Measurements from ENCODE around the gene DCUN1D3.
"Not testable (repeated sequence)": the region's sequence is repeated elsewhere in the genome, so short reads cannot be mapped to it uniquely, and the experiment has no call there.

The DCUN1D3 gene

DNA sequence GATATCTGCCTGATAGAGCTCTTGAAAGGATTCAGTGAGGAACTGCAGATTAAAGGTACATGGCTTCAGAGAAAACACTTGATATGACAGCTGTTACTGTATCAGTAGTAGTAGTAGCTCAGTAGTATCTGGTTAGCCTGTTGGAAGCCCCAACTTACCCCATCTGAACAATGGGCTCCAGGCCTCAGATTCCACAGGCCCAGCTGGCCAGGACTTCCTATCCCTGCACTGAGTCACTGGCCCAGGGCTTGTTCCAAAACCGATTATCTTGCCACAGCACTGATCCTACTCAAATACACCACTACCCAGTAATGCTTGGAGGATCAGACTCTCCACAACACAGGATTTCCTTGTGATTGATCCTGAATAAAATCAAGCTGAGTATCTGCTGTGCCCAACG lies 32.6 kb downstream of the DCUN1D3 start:
- in situ Hi-C loops (cut with HindIII; ENCODE audit: low sequenced_read_pairs) = no loop called here

DNA sequence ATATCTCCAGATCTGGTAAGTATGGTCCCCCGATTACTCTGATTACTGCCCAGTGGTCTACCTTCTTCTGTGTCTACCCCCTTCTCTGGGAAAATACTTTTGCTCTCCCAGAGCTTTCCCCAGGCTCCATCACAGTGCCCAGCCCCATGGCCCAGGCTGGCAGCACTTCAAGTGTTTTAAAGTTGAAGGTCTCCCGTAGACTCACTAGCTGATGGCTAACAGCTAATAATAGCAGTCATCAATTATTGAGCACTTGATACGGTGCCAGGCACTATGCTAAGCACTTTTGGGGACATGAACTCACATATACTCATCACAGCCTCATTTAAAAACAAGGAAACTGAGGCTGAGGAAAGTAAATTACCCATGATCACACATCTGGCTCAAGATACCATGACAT lies 33.4 kb downstream of the DCUN1D3 start:
- TF ChIP-seq, protein P1, sequence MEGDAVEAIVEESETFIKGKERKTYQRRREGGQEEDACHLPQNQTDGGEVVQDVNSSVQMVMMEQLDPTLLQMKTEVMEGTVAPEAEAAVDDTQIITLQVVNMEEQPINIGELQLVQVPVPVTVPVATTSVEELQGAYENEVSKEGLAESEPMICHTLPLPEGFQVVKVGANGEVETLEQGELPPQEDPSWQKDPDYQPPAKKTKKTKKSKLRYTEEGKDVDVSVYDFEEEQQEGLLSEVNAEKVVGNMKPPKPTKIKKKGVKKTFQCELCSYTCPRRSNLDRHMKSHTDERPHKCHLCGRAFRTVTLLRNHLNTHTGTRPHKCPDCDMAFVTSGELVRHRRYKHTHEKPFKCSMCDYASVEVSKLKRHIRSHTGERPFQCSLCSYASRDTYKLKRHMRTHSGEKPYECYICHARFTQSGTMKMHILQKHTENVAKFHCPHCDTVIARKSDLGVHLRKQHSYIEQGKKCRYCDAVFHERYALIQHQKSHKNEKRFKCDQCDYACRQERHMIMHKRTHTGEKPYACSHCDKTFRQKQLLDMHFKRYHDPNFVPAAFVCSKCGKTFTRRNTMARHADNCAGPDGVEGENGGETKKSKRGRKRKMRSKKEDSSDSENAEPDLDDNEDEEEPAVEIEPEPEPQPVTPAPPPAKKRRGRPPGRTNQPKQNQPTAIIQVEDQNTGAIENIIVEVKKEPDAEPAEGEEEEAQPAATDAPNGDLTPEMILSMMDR (IDR thresholded peaks at IDR 0.05; ENCODE audit: low read depth, low read length) = no peak
- no peak for DNase-seq (ENCODE audit: low read depth, low spot score)
- in situ Hi-C loops (cut with HindIII; ENCODE audit: low sequenced_read_pairs) = no loop called here
- H3K4me3 ChIP-seq (ENCODE audit: low read depth, low read length) = no peak overlapping the region

More for the DNA sequence above, 32.6 kb downstream of the DCUN1D3 start:
- no peak overlapping the region for H3K4me3 ChIP-seq (ENCODE audit: low read depth, low read length)
- TF ChIP-seq, protein P1 (IDR thresholded peaks at IDR 0.05; ENCODE audit: low read depth, low read length) = no peak
- no peak for DNase-seq (ENCODE audit: low read depth, low spot score)

DNA sequence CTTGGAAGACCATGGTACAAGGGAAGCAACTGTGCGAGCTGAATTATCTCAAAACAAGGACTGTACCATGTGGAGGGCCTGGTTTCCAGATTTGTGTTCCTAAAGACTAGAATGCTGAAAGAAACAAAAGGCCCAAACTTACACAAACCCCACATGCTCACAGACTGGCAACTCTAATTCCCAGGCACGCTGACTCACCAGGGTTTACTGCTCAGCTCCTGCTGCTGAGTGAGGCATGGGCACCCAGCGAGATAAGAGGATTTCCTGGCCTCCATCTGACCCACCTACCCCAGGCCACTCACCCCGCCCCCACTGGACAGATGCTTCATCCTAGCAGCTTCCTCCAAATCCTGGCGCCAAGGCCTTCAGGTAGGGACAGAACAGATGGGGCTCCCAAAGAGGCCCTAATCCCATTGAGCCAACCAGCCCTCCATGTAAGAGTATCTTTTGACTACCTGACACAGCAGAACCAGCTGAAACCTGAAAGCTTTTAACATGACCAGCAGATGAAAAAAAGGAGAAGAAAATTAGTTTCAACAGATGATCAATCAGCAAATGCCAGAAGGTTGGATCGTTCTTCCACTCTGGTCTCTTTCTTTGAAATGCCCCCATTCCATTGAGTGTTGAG lies 33.9 kb downstream of the DCUN1D3 start:
- TF ChIP-seq, protein P1 (IDR thresholded peaks at IDR 0.05; ENCODE audit: low read depth, low read length) = no peak
- in situ Hi-C loops (cut with HindIII; ENCODE audit: low sequenced_read_pairs) = no loop called here
- peak; percentile 80 for DNase-seq (ENCODE audit: low read depth, low spot score)
- no peak overlapping the region for H3K4me3 ChIP-seq (ENCODE audit: low read depth, low read length)

DNA sequence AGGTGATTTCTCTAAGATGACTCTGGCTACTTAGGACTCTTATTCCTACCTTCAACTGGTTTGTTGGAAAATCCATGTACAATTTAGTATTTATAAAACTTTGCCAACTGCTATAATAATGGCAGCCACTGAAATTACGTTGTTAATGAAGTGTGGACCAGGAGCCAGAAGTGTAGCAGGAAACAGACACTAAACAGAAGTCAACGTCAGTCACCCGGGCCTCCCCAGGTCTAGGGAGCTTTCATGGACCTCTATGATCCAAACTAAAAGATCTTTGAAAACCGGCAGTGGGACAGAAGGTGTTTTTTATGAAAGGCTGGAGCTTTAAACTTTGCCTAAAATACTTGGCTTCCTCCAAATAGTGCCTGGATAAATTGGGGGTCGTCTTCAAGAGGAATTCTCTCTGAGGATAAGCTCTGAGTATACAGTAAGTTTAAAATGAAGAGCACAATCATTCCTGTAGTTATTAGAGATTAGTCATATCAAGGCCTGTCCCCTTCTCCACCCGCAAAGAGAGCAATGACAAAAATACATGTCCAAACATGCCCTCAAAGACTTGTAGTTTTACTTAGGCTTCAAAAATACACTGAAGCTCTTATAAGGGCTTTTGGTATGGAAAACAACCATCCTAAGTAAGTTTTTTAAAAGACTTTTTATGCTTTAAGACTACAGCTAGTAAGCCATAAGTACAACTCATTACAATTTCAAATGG lies 34.6 kb downstream of the DCUN1D3 start:
- no peak overlapping the region for H3K4me3 ChIP-seq (ENCODE audit: low read depth, low read length)
- DNase-seq (ENCODE audit: low read depth, low spot score) = peak; percentile 64
- in situ Hi-C loops (cut with HindIII; ENCODE audit: low sequenced_read_pairs) = no loop called here
- TF ChIP-seq, protein P1 (IDR thresholded peaks at IDR 0.05; ENCODE audit: low read depth, low read length) = no peak

DNA sequence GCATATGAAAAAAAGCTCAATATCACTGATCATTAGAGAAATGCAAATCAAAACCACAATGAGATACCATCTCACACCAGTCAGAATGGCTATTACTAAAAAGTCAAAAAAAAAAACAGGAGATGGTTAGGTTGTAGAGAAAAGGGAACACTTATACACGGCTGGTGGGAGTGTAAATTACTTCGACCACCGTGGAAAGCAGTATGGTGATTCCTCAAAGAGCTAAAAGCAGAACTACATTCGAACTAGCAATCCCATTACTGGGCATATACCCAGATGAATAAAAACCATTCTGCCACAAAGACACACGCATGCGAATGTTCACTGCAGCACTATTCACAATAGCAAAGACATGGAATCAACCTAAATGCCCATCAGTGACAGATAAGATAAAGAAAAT lies 35.8 kb downstream of the DCUN1D3 start:
- H3K4me3 ChIP-seq (ENCODE audit: low read depth, low read length); DNase-seq (ENCODE audit: low read depth, low spot score); in situ Hi-C loops (cut with HindIII; ENCODE audit: low sequenced_read_pairs): not testable (repeated sequence)

DNA sequence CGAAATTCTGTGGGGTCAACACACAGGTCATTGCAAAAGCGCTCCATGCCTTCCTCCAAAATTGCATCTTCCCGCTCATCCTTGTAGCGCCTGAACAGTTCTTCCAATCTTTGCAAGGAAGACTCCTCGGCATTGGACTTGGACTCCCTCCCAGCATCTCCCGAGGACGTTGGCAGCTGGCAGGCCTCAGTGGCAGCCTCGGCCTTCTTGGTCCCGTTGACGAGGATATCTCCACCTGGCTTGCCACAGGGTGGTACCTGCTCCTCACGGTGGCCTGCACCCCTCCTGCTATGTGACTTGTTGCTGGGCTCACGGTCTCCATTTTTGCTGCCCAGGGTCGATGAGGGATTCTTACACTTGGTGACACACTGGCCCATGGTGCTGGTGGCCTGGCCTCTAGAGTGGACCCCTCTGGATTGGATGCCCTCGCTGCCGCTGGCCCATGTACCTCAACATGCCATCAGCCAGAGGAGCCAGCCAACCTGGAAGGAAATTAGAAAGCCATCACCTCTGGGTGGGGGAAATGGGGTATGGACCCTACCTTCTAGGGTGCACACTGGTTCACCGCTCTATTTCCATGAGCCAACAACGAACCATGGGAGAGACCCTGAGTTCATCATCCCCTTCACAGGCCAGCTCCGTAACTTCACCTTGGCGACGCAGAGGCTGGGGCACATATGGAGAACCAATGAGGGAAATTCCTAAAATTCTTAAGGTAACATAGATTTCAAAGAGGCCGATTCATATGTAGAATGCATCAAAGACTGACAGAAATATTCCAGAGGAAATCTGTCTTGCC lies 37.8 kb downstream of the DCUN1D3 start:
- no peak overlapping the region for H3K4me3 ChIP-seq (ENCODE audit: low read depth, low read length)
- in situ Hi-C loops (cut with HindIII; ENCODE audit: low sequenced_read_pairs) = no loop called here
- DNase-seq (ENCODE audit: low read depth, low spot score) = no peak
- TF ChIP-seq, protein P1 (IDR thresholded peaks at IDR 0.05; ENCODE audit: low read depth, low read length) = no peak

DNA sequence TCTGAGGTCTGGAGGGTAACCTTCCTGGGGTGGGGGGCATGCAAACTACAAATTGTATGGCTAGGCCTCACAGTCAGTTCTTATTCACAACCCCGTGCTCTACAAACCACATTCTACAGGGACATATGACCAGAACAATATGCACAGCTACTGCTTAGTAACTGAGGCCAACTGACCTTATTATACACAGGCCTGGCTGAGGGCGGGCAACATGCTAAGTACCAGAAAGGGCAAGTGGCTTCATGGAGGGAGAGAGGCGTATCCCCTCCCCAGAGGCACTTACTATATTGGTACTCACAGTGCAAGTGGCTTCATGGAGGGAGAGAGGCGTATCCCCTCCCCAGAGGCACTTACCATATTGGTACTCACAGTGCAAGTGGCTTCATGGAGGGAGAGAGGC lies 39.2 kb downstream of the DCUN1D3 start:
- H3K4me3 ChIP-seq (ENCODE audit: low read depth, low read length); DNase-seq (ENCODE audit: low read depth, low spot score); in situ Hi-C loops (cut with HindIII; ENCODE audit: low sequenced_read_pairs): not testable (repeated sequence)

Data from astrocyte of the spinal cord (primary cell).